Measurements from ENCODE around the gene RCC1.

DNA sequence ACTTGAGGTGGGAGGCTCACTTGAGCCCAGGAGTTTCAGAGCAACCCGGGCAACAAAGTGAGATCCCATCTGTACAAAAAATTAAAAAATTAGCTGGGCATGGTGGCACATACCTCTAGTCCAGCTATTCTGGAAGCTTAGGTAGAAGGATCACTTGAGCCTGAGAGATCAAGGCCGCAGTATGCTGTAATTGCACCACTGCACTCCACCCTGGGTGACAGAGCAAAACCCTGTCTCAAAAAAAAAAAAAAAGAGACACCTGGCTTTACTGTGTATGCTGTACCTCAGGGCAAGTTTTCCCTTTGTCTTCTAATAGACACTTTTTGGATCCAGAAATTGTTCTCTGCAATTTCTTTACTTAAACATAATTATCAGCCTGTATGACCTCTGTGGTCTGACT lies 23.1 kb upstream of the RCC1 start:
- TF ChIP-seq, protein P1, sequence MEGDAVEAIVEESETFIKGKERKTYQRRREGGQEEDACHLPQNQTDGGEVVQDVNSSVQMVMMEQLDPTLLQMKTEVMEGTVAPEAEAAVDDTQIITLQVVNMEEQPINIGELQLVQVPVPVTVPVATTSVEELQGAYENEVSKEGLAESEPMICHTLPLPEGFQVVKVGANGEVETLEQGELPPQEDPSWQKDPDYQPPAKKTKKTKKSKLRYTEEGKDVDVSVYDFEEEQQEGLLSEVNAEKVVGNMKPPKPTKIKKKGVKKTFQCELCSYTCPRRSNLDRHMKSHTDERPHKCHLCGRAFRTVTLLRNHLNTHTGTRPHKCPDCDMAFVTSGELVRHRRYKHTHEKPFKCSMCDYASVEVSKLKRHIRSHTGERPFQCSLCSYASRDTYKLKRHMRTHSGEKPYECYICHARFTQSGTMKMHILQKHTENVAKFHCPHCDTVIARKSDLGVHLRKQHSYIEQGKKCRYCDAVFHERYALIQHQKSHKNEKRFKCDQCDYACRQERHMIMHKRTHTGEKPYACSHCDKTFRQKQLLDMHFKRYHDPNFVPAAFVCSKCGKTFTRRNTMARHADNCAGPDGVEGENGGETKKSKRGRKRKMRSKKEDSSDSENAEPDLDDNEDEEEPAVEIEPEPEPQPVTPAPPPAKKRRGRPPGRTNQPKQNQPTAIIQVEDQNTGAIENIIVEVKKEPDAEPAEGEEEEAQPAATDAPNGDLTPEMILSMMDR (IDR thresholded peaks at IDR 0.05; ENCODE audit: low read depth, low read length, poor library complexity, severe bottlenecking): no peak
- TF ChIP-seq EZH2phosphoT487 (IDR thresholded peaks at IDR 0.05; ENCODE audit: borderline replicate concordance, low read length): no peak

Data from DOHH2 (cell line).